NB4 (cell line): ENCODE results near the gene DPYSL4.

Experiments used
- MAX ChIP-seq: IDR thresholded peaks from 2 replicates; pipeline ENCODE4 v1.6.1; 2011; ENCODE audit warnings: low read depth, low read length
- POLR2A ChIP-seq: IDR thresholded peaks from 2 replicates; pipeline ENCODE4 v1.6.1; 2011; ENCODE audit warnings: mild to moderate bottlenecking; ENCODE audit not compliant: insufficient read length; ENCODE audit errors: extremely low read depth
- TF ChIP-seq, protein P1 (sequence below): IDR thresholded peaks from one replicate; pipeline ENCODE4 v1.5.1; 2012; ENCODE audit warnings: low read depth, low read length

GRCh38 chr10:132149917-132150316, 36.8 kb upstream of the DPYSL4 start:
- TF ChIP-seq, protein P1, sequence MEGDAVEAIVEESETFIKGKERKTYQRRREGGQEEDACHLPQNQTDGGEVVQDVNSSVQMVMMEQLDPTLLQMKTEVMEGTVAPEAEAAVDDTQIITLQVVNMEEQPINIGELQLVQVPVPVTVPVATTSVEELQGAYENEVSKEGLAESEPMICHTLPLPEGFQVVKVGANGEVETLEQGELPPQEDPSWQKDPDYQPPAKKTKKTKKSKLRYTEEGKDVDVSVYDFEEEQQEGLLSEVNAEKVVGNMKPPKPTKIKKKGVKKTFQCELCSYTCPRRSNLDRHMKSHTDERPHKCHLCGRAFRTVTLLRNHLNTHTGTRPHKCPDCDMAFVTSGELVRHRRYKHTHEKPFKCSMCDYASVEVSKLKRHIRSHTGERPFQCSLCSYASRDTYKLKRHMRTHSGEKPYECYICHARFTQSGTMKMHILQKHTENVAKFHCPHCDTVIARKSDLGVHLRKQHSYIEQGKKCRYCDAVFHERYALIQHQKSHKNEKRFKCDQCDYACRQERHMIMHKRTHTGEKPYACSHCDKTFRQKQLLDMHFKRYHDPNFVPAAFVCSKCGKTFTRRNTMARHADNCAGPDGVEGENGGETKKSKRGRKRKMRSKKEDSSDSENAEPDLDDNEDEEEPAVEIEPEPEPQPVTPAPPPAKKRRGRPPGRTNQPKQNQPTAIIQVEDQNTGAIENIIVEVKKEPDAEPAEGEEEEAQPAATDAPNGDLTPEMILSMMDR, result no peak
- no peak for TF ChIP-seq POLR2A
- TF ChIP-seq MAX, result no peak
